Mesothelial cell of epicardium (in vitro differentiated cells): ENCODE results near the gene ASTE1. TPM values are rescaled to one million over a fixed set of nuclear protein-coding genes. Genes with fewer than 3 reads are reported as not detected.

Experiments used
- DNase-seq, 2 experiments: peaks; one replicate each; pipeline ENCODE4 v3.0.0; 2021; ENCODE audit warnings: low spot score in 2 of 2; ENCODE audit not compliant: unreplicated experiment in 2 of 2
- H3K27ac Mint-ChIP-seq: 2 replicates; pipeline ENCODE4 v1.8.0; 2021; ENCODE audit warnings: mixed read lengths
- H3K27me3 Mint-ChIP-seq: 2 replicates; pipeline ENCODE4 v1.8.0; 2021; ENCODE audit warnings: low read depth, mixed read lengths
- H3K36me3 Mint-ChIP-seq: 2 replicates; pipeline ENCODE4 v1.8.0; 2021; ENCODE audit warnings: mixed read lengths
- H3K4me1 Mint-ChIP-seq: 2 replicates; pipeline ENCODE4 v1.8.0; 2021; ENCODE audit warnings: mixed read lengths
- H3K4me3 Mint-ChIP-seq: 2 replicates; pipeline ENCODE4 v1.8.0; 2021; ENCODE audit warnings: mild to moderate bottlenecking, moderate library complexity, mixed read lengths
- H3K9me3 Mint-ChIP-seq: 2 replicates; pipeline ENCODE4 v1.8.0; 2021; ENCODE audit warnings: mixed read lengths
- total RNA-seq: library from RNA; stranded (reverse); gene quantifications from 3 replicates; pipeline ENCODE4 v1.2.1, GENCODE V29; 2021
- TF ChIP-seq, protein P1 (sequence below): fragments of 200-600 bp; sonication (generic); IDR thresholded peaks from one replicate; pipeline ENCODE4 v1.5.0; 2021; ENCODE audit warnings: antibody characterized with exemption; ENCODE audit not compliant: unreplicated experiment

The ASTE1 gene
- total RNA-seq, 1 donor from 2014 or later, result 7.4 TPM

DNA sequence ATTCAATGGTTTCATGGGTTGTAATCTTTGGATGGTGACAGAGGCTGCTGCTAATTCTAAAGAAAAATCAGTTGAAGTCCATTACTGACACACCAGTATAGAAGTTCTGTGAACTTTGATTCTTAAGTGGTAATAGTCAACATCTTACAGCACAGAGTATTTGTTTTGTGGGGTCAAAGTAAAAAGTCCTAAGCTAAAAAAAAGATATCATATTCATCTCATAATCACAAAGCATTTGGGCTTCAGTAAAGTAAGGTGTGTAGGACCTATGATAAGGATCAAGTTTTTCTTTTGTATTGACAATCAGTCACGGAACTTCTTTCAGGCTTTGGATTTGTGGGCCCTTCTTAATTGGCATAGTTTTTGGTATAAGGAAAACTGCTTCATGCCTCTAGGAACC, 1.1 kb downstream of the ASTE1 start:
- H3K27ac Mint-ChIP-seq, result peak overlapping the region; percentile 96
- no peak for DNase-seq
- H3K4me3 Mint-ChIP-seq, result peak overlapping the region; percentile 85
- no peaks in the 10 kb centered on the region for H3K27me3 Mint-ChIP-seq
- TF ChIP-seq, protein P1, sequence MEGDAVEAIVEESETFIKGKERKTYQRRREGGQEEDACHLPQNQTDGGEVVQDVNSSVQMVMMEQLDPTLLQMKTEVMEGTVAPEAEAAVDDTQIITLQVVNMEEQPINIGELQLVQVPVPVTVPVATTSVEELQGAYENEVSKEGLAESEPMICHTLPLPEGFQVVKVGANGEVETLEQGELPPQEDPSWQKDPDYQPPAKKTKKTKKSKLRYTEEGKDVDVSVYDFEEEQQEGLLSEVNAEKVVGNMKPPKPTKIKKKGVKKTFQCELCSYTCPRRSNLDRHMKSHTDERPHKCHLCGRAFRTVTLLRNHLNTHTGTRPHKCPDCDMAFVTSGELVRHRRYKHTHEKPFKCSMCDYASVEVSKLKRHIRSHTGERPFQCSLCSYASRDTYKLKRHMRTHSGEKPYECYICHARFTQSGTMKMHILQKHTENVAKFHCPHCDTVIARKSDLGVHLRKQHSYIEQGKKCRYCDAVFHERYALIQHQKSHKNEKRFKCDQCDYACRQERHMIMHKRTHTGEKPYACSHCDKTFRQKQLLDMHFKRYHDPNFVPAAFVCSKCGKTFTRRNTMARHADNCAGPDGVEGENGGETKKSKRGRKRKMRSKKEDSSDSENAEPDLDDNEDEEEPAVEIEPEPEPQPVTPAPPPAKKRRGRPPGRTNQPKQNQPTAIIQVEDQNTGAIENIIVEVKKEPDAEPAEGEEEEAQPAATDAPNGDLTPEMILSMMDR, result no peak
- H3K36me3 Mint-ChIP-seq, result peaks cover 17% of the 10 kb centered on the region
- H3K9me3 Mint-ChIP-seq, result peaks cover 3% of the 10 kb centered on the region
- H3K4me1 Mint-ChIP-seq, result peaks cover 36% of the 10 kb centered on the region

DNA sequence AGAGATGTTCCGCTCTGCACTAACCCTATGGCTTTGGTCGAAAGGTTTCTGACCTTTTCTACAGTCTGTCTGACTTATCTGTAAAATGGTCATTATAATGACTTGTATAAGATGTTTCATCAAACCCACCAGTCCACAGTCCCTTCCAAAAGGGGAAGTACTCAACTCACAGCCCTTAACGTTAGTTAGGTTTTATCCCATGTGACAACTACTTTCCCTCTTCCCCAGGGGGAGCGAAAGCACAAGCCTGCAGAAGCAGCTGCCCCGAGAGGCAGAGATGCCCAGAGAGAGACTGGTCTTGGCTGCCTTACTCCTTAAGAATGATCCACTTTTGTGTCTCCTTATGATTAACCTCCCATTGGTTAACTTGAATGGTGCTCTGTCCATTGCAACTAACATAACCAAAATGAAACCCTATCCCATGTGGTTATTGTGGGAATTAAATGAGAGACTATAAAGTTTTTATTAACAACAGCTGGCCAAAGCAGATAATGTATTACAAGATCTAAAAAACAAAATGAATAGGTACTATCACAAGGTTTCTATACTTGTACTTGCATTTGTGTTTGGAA, 6.4 kb downstream of the ASTE1 start:
- TF ChIP-seq, protein P1, result no peak
- peaks cover 23% of the 10 kb centered on the region for H3K36me3 Mint-ChIP-seq
- no peak overlapping the region for H3K4me3 Mint-ChIP-seq
- peaks cover 3% of the 10 kb centered on the region for H3K9me3 Mint-ChIP-seq
- no peak overlapping the region for H3K27ac Mint-ChIP-seq
- DNase-seq, result no peak
- H3K4me1 Mint-ChIP-seq, result peaks cover 11% of the 10 kb centered on the region
- H3K27me3 Mint-ChIP-seq, result no peaks in the 10 kb centered on the region

GRCh38 chr3:131018970-131019369, 7.7 kb downstream of the ASTE1 start:
- Mint-ChIP-seq H3K4me3 (no peak overlapping the region), H3K36me3 (peaks cover 12% of the 10 kb centered on the region), H3K9me3 (no peaks in the 10 kb centered on the region), H3K27me3 (no peaks in the 10 kb centered on the region), H3K4me1 (peaks cover 6% of the 10 kb centered on the region), H3K27ac (no peak overlapping the region)
- no peak for DNase-seq
- TF ChIP-seq, protein P1, result no peak

- no peak overlapping the region for H3K4me3 Mint-ChIP-seq
- peaks cover 43% of the 10 kb centered on the region for H3K36me3 Mint-ChIP-seq
- no peaks in the 10 kb centered on the region for H3K4me1 Mint-ChIP-seq
- no peaks in the 10 kb centered on the region for H3K27me3 Mint-ChIP-seq
- H3K9me3 Mint-ChIP-seq, result no peaks in the 10 kb centered on the region
- no peak for DNase-seq
- TF ChIP-seq, protein P1, result no peak
- H3K27ac Mint-ChIP-seq, result no peak overlapping the region
Measured at GRCh38 chr3:131009698-131010097, 16.9 kb downstream of the ASTE1 start.

- peaks cover 43% of the 10 kb centered on the region for H3K36me3 Mint-ChIP-seq
Measured at GRCh38 chr3:131008326-131008725, 18.3 kb downstream of the ASTE1 start.

More at GRCh38 chr3:131008326-131008725, 18.3 kb downstream of the ASTE1 start:
- Mint-ChIP-seq H3K27ac (no peak overlapping the region), H3K4me1 (no peaks in the 10 kb centered on the region), H3K27me3 (no peaks in the 10 kb centered on the region), H3K4me3 (no peak overlapping the region), H3K9me3 (no peaks in the 10 kb centered on the region)
- TF ChIP-seq, protein P1, result no peak
- no peak for DNase-seq
